Stromal cell of bone marrow (primary cell): Measurements from ENCODE around the gene RCSD1.

Experiments
- DNase-seq: peaks from one replicate; pipeline ENCODE4 v3.0.0-alpha.2; 2012; ENCODE audit warnings: low read depth

RCSD1 gene

DNA sequence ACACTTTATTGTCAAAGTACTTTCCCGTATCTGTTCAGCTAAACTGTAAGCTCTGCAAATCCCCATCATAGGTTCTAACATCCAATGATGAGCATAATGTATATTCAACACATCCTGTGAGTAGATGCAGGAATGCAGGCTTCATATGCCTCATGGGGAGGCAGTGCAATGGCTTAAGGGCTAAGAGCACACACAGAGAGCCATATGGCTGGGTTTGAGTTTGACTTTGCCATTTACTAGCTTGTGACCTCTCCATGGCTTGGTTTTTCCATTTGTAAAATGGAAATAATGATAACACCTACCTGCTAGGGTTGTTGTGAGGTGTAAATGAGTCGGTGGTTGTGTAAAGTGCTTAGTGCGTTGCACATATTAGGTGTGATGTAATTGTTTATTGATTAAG lies 13.4 kb downstream of the RCSD1 start:
- no peak for DNase-seq

- DNase-seq: no peak
These were observed 14.5 kb downstream of the RCSD1 start for GRCh38 chr1:167644551-167644950.

GRCh38 chr1:167645140-167645541 lies 15.1 kb downstream of the RCSD1 start:
- no peak for DNase-seq

- no peak for DNase-seq
These were observed 15.8 kb downstream of the RCSD1 start for GRCh38 chr1:167645625-167646414.

DNA sequence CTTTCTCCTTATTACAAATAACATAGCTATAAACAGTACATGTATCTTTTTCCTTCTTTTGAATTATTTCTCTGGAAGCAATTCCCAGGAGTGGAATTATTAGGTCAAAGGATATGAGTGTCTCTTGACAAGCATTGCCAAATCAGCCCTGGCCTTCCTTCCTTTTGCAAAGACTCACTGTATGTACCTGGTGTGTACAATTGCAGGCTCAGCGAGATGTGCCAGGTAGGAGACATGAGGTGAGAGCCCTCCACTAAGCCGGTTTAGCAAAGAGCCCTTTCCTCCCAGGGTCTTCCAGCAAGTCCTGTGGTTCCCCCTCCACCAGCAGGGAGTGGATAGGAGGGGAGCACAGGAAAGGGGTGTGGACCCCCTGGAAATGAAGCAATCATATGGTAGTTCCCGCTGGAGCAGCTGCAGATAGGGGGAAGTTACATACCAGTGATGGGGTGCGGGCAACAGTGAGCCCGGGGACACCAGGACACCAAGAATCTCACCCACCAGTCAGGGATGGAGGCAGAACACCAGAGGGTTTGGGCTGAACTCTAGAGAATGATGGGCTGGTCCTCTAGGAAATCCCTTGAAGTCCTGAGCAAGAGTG lies 18.3 kb downstream of the RCSD1 start:
- DNase-seq: no peak

GRCh38 chr1:167648978-167649744 lies 19.1 kb downstream of the RCSD1 start:
- peak; percentile 28 for DNase-seq

- DNase-seq: no peak
These were observed 20.5 kb downstream of the RCSD1 start for GRCh38 chr1:167650269-167651160.

DNA sequence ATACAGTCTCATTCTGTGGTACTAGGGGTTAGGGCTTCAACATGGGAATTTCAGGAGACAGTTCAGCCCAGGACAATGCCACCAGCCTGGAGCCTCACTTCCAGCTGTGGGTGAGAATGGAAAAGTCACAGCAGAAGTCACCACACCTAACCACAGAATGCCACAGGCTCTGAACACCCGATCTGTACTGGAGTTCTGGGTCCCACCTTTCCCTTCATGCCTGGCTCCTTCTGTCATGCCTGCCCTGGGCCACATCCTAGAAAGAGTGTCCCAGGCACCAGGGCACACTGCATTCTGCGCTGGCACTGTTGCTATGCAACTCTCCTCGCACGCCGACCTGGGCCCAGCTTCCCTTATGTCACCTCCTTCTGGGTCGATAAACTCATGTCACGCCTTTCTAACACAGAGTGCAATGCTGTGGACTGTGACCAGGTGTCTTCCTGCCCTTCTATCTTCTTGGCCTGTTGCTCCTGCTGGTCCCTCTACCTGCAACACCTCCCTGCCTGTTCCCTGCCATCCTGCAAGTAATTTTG lies 21.2 kb downstream of the RCSD1 start:
- DNase-seq: no peak

GRCh38 chr1:167654975-167655575 lies 25.0 kb downstream of the RCSD1 start:
- no peak for DNase-seq

DNA sequence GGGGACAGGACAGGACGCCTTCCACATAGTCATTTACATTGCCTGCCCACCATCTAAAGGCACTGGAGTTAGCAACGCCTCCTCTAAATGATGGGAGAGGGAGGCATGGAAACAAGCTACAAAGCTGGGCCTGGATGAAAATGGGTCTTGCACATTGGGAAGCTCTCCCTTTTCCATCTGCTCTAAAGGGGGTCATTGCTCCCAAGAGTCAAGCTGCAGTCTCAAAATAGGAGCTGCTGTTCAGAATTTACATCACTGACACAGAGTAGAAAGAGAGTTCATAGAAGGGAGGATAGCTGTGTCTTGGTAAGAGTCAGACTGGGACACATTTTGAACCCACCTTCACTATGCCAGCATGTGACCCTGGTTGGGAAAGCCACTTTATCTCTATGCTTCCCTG lies 26.6 kb downstream of the RCSD1 start:
- no peak for DNase-seq

DNA sequence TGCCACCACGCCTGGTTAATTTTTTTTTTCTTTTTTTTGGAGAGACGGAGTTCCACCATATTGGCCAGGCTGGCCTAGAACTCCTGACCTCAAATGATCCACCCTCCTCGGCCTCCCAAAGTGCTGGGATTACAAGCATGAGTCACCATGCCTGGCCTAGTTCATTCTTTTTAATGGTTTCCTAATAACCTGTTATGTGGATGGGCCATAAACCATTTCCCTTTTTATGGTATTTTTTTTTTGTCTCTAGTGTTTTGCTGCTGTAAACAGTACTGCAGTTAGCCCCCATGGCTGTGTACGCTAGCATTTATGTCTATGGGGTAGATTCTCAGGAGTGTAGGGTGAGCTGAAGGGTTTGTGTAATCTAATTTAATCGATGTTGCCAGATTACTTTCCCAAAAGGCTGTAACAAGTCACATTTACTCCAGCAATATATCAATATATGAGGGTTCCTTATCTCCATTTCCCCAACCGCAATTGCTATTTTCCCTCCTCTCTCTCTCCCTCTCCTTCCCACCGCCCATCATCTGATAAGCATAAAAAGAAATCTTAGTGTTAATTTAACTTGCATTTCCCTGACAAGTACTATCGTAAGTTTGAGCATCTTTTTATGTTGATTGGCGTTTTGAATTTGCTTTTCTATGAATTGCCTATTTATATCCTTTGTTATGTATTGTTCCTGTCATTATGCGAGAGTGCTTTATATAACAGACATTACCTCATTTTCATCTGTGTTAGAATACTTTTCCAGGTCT lies 28.7 kb downstream of the RCSD1 start:
- no peak for DNase-seq

DNA sequence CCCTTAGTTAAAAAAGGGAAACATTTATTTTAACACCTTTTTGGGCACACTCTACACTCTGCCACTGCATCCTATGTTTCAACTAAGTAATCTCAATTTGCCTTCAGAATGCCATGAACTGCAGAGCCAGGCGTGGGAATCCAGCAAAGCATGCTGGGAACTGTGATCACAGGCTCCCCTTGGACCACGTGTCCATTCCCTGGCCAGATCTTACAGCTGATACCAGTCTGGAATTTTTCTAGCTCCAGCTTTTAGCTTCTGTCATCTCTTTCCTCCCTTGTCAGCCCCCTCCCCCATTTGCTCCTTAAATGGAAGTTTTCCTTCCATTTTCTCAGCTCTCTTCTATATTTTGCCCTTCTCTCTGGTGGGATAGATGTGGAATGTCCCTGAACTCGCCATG lies 29.4 kb downstream of the RCSD1 start:
- no peak for DNase-seq

GRCh38 chr1:167659881-167660280 lies 29.8 kb downstream of the RCSD1 start:
- no peak for DNase-seq

GRCh38 chr1:167661527-167662426 lies 31.7 kb downstream of the RCSD1 start:
- peak; percentile 79 for DNase-seq

DNA sequence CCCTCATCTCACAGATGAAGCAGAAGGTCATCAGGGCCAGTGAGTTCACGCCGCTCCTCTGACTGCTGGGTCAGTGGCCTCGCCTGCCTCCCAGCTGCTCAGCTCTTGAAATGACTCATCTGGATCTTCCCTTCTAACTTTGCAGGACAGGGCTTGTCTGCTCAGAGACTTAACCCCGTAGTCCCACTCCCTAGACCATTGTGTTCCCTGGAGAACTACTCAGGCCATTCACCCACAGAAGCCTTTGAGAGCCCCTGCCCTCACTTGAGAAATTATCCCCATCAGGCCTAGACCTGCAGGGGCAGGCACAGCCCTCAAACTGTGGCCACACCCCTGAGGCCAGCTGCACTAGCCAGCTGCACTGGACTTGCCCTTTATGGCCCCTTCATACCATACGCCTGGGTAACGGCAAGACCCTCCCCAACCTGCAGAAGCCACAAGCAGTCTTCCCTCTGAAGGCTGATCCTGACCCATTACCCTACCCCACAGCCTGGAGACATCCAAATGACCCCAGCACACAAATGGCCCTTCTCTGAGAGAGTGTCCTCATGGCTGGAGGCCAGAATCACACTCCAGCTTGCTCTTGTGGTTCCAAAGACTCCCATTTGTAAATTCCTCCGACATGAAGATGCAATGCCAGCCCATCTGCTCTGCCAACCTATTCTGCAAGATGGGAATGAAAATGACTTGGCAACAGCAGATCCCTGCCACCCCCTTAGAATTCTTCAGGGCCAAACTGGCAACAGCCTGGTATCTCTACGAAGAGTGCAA lies 33.2 kb downstream of the RCSD1 start:
- DNase-seq: peak; percentile 18

GRCh38 chr1:167665469-167665868 lies 35.4 kb downstream of the RCSD1 start:
- DNase-seq: no peak

GRCh38 chr1:167666416-167666815 lies 36.4 kb downstream of the RCSD1 start:
- DNase-seq: peak; percentile 72

GRCh38 chr1:167667536-167667935 lies 37.5 kb downstream of the RCSD1 start:
- no peak for DNase-seq

DNA sequence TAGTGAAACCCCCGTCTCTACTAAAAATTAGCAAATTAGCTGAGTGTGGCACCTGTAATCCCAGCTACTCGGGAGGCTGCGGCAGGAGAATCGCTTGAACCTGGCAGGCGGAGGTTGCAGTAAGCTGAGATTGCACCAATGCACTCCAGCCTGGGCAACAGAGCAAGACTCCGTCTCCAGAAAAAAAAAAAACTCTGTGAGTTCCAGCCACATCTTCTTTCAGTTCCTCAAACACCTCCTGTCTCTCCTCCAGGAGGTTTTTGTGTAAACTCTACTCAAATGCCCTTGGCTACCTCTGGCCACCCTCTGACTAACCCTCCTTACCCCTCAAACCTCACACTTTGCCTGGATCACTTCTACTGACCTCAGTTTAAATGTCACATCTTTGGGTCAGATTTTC lies 38.1 kb downstream of the RCSD1 start:
- no peak for DNase-seq
